ENCODE results near the gene BRD7. TPM values are rescaled to one million over a fixed set of nuclear protein-coding genes. Genes with fewer than 3 reads are reported as not detected.
A peak's percentile ranks its signal among the peaks of the same experiment; 100 is the strongest.

BRD7 gene
- total RNA-seq, 1 experiment from 2014 or later, result 40.0 TPM

- H3K9me2 ChIP-seq (replicated peaks; ENCODE audit: low read length), result no peaks in the 10 kb centered on the region
- peak; percentile 68; the same call in 1 of the 2 replicates for ATAC-seq
- H3K27ac ChIP-seq (ENCODE audit: low read length), result no peak overlapping the region
- H3K27me3 ChIP-seq (ENCODE audit: low read length), result no peaks in the 10 kb centered on the region
- peak; percentile 58 for DNase-seq
- no peaks in the 10 kb centered on the region for H3K79me2 ChIP-seq (ENCODE audit: low read length)
- no peak for TF ChIP-seq EZH2 (IDR thresholded peaks at IDR 0.05; ENCODE audit: low read length, unreplicated experiment)
- TF ChIP-seq, protein P1, sequence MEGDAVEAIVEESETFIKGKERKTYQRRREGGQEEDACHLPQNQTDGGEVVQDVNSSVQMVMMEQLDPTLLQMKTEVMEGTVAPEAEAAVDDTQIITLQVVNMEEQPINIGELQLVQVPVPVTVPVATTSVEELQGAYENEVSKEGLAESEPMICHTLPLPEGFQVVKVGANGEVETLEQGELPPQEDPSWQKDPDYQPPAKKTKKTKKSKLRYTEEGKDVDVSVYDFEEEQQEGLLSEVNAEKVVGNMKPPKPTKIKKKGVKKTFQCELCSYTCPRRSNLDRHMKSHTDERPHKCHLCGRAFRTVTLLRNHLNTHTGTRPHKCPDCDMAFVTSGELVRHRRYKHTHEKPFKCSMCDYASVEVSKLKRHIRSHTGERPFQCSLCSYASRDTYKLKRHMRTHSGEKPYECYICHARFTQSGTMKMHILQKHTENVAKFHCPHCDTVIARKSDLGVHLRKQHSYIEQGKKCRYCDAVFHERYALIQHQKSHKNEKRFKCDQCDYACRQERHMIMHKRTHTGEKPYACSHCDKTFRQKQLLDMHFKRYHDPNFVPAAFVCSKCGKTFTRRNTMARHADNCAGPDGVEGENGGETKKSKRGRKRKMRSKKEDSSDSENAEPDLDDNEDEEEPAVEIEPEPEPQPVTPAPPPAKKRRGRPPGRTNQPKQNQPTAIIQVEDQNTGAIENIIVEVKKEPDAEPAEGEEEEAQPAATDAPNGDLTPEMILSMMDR (conservative IDR thresholded peaks at IDR 0.05; ENCODE audit: low read depth, low read length), result peak; percentile 67
- no peak for TF ChIP-seq EZH2phosphoT487 (IDR thresholded peaks at IDR 0.05; ENCODE audit: borderline replicate concordance, low read length)
- no TSS peak for BruUV-seq (replicated peaks)
- no peak overlapping the region for H3K4me3 ChIP-seq (ENCODE audit: low read length)
- no peaks in the 10 kb centered on the region for H4K20me1 ChIP-seq (ENCODE audit: low read length)
- H3K9ac ChIP-seq (ENCODE audit: low read length), result no peak overlapping the region
- no peaks in the 10 kb centered on the region for H3K4me1 ChIP-seq (ENCODE audit: insufficient read depth, low read length)
- no peak overlapping the region for H2AFZ ChIP-seq (ENCODE audit: low read length)
- peaks cover 18% of the 10 kb centered on the region for H3K36me3 ChIP-seq (ENCODE audit: low read depth, low read length)
- CTCF ChIA-PET, result interaction anchor here (0.6 kb wide), 2 partner anchors 288 to 318 kb away, joined by 3 to 4 read pairs; no protein-coding TSS in a partner anchor
- H3F3A ChIP-seq (ENCODE audit: low read length, unreplicated experiment), result no peaks in the 10 kb centered on the region
- POLR2A ChIA-PET (ENCODE audit: unreplicated experiment), result interaction anchor here (0.6 kb wide), 1 partner anchor 103 kb away, joined by 5 read pairs; no protein-coding TSS in a partner anchor
- intact Hi-C loops (cut with micrococcal nuclease), result loop anchor here (1.0 to 10.0 kb wide), 4 partner anchors 40 to 338 kb away; partner anchors contain the start of gene BRD7
- H3K9me3 ChIP-seq (ENCODE audit: low read length), result no peaks in the 10 kb centered on the region
- no peak overlapping the region for H3K4me2 ChIP-seq (ENCODE audit: low read length)
Observed at GRCh38 chr16:50326835-50327465, 41.8 kb downstream of the BRD7 start.

GRCh38 chr16:50326264-50326663 is 42.5 kb downstream of the BRD7 start:
- POLR2A ChIA-PET (ENCODE audit: unreplicated experiment), result no interaction called here
- H3K4me1 ChIP-seq (ENCODE audit: insufficient read depth, low read length), result no peaks in the 10 kb centered on the region
- H3K27ac ChIP-seq (ENCODE audit: low read length), result no peak overlapping the region
- H3K36me3 ChIP-seq (ENCODE audit: low read depth, low read length), result peaks cover 18% of the 10 kb centered on the region
- no peaks in the 10 kb centered on the region for H3K9me3 ChIP-seq (ENCODE audit: low read length)
- H2AFZ ChIP-seq (ENCODE audit: low read length), result no peak overlapping the region
- H3K9ac ChIP-seq (ENCODE audit: low read length), result no peak overlapping the region
- BruUV-seq (replicated peaks), result no TSS peak
- no peaks in the 10 kb centered on the region for H3K27me3 ChIP-seq (ENCODE audit: low read length)
- intact Hi-C loops (cut with micrococcal nuclease), result loop anchor here (5.0 to 10.0 kb wide), 3 partner anchors 41 to 111 kb away; partner anchors contain the start of gene BRD7
- CTCF ChIA-PET, result no interaction called here
- H3K4me3 ChIP-seq (ENCODE audit: low read length), result no peak overlapping the region
- no peaks in the 10 kb centered on the region for H3K79me2 ChIP-seq (ENCODE audit: low read length)
- H4K20me1 ChIP-seq (ENCODE audit: low read length), result no peaks in the 10 kb centered on the region
- no peaks in the 10 kb centered on the region for H3K9me2 ChIP-seq (replicated peaks; ENCODE audit: low read length)
- no peak for TF ChIP-seq EZH2phosphoT487 (IDR thresholded peaks at IDR 0.05; ENCODE audit: borderline replicate concordance, low read length)
- TF ChIP-seq, protein P1 (conservative IDR thresholded peaks at IDR 0.05; ENCODE audit: low read depth, low read length), result no peak
- no peak for TF ChIP-seq EZH2 (IDR thresholded peaks at IDR 0.05; ENCODE audit: low read length, unreplicated experiment)
- ATAC-seq (no peak), DNase-seq (no peak)
- no peak overlapping the region for H3K4me2 ChIP-seq (ENCODE audit: low read length)
- H3F3A ChIP-seq (ENCODE audit: low read length, unreplicated experiment), result no peaks in the 10 kb centered on the region

GRCh38 chr16:50324345-50324744 is 44.4 kb downstream of the BRD7 start:
- Histone ChIP-seq H4K20me1 (ENCODE audit: low read length) (no peaks in the 10 kb centered on the region), H3K79me2 (ENCODE audit: low read length) (no peaks in the 10 kb centered on the region), H3K36me3 (ENCODE audit: low read depth, low read length) (peaks cover 18% of the 10 kb centered on the region), H3F3A (ENCODE audit: low read length, unreplicated experiment) (no peaks in the 10 kb centered on the region), H3K9ac (ENCODE audit: low read length) (no peak overlapping the region), H3K4me3 (ENCODE audit: low read length) (no peak overlapping the region), H3K4me2 (ENCODE audit: low read length) (no peak overlapping the region), H3K4me1 (ENCODE audit: insufficient read depth, low read length) (no peaks in the 10 kb centered on the region), H3K9me2 (replicated peaks; ENCODE audit: low read length) (no peaks in the 10 kb centered on the region), H3K9me3 (ENCODE audit: low read length) (no peaks in the 10 kb centered on the region), H3K27me3 (ENCODE audit: low read length) (no peaks in the 10 kb centered on the region), H3K27ac (ENCODE audit: low read length) (no peak overlapping the region), H2AFZ (ENCODE audit: low read length) (no peak overlapping the region)
- ATAC-seq, result no peak
- no peak for DNase-seq
- intact Hi-C loops (cut with micrococcal nuclease), result loop anchor here (10.0 kb wide), 2 partner anchors 80 to 110 kb away; no protein-coding TSS in a partner anchor
- POLR2A ChIA-PET (ENCODE audit: unreplicated experiment), result no interaction called here
- no TSS peak for BruUV-seq (replicated peaks)
- TF ChIP-seq EZH2phosphoT487 (IDR thresholded peaks at IDR 0.05; ENCODE audit: borderline replicate concordance, low read length) (no peak), EZH2 (IDR thresholded peaks at IDR 0.05; ENCODE audit: low read length, unreplicated experiment) (no peak)
- TF ChIP-seq, protein P1 (conservative IDR thresholded peaks at IDR 0.05; ENCODE audit: low read depth, low read length), result no peak
- CTCF ChIA-PET, result no interaction called here

All from PC-3 (cell line).